HEK293 (cell line): ENCODE measurements around the gene TMOD1.

Experiments used
- CTCF ChIA-PET: fragments of 350-600 bp; formaldehyde crosslinking; extraction: SDS; loops from one replicate; lab custom pipeline; 2021; ENCODE audit warnings: antibody characterized with exemption; lab: Yijun Ruan, JAX
- POLR2A ChIA-PET: fragments of 300-600 bp; formaldehyde crosslinking; extraction: SDS; loops from one replicate; lab custom pipeline; 2020; ENCODE audit warnings: antibody characterized with exemption, inconsistent platforms; lab: Yijun Ruan, JAX
- H3K27ac ChIP-seq: fragments of 200-500 bp; sonication (Bioruptor generic); 2 replicates; pipeline ENCODE4 v1.5.1; 2014; ENCODE audit warnings: low read depth, low read length, control low read depth, inconsistent platforms; ENCODE audit errors: extremely low read depth
- H3K36me3 ChIP-seq, 2 experiments: fragments of 200-500 bp in 1 of 2; sonication (Bioruptor generic) in 1 of 2; 1 replicate in 1 of 2; 2 replicates in 1 of 2; pipeline ENCODE4 v1.5.1; 2014 to 2017; ENCODE audit warnings: inconsistent platforms in 2 of 2, low read length in 2 of 2; ENCODE audit not compliant: control insufficient read depth in 2 of 2, insufficient read depth in 1 of 2
- H3K4me1 ChIP-seq: fragments of 200-500 bp; sonication (Bioruptor generic); 2 replicates; pipeline ENCODE4 v1.5.1; 2014; ENCODE audit warnings: mild to moderate bottlenecking, low read length, inconsistent platforms; ENCODE audit not compliant: control insufficient read depth, insufficient read depth
- H3K4me3 ChIP-seq: 2 replicates; pipeline ENCODE4 v1.5.1; 2011; ENCODE audit warnings: low read depth, mild to moderate bottlenecking, control low read depth, low read length, moderate library complexity
- H3K9me3 ChIP-seq: fragments of 200-500 bp; sonication (Bioruptor generic); 2 replicates; pipeline ENCODE4 v1.5.1; 2014; ENCODE audit warnings: low read depth, low read length, inconsistent platforms; ENCODE audit not compliant: control insufficient read depth, insufficient read depth
- BCL11A ChIP-seq: fragments of 450-650 bp; formaldehyde crosslinking; IDR thresholded peaks from 2 replicates; pipeline ENCODE4 v1.5.1; 2016; ENCODE audit warnings: low read depth, missing biosample characterization, missing genetic modification characterization
- BCL11B ChIP-seq: fragments of 450-650 bp; formaldehyde crosslinking; IDR thresholded peaks from 2 replicates; pipeline ENCODE4 v1.5.1; 2016; ENCODE audit warnings: low read depth, missing biosample characterization, missing genetic modification characterization
- GLIS1 ChIP-seq: fragments of 450-650 bp; formaldehyde crosslinking; IDR thresholded peaks from 2 replicates; pipeline ENCODE4 v1.5.1; 2016; ENCODE audit warnings: missing biosample characterization, missing genetic modification characterization
- INSM2 ChIP-seq: fragments of 450-650 bp; formaldehyde crosslinking; IDR thresholded peaks from 2 replicates; pipeline ENCODE4 v1.5.1; 2016; ENCODE audit warnings: missing biosample characterization, missing genetic modification characterization
- SCRT2 ChIP-seq: fragments of 450-650 bp; formaldehyde crosslinking; IDR thresholded peaks from 2 replicates; pipeline ENCODE4 v1.5.1; 2016; ENCODE audit warnings: missing biosample characterization, missing genetic modification characterization
- ZFHX2 ChIP-seq: fragments of 450-650 bp; formaldehyde crosslinking; conservative IDR thresholded peaks from 2 replicates; pipeline ENCODE4 v1.5.1; 2016; ENCODE audit warnings: missing biosample characterization, missing genetic modification characterization
- ZFP3 ChIP-seq: fragments of 450-650 bp; formaldehyde crosslinking; IDR thresholded peaks from 2 replicates; pipeline ENCODE4 v1.5.1; 2016; ENCODE audit warnings: low read depth, missing biosample characterization, missing genetic modification characterization
- ZNF174 ChIP-seq: fragments of 450-650 bp; formaldehyde crosslinking; IDR thresholded peaks from 2 replicates; pipeline ENCODE4 v1.5.0; 2017; ENCODE audit warnings: missing biosample characterization, mild to moderate bottlenecking, missing genetic modification characterization
- ZNF544 ChIP-seq: fragments of 450-650 bp; formaldehyde crosslinking; IDR thresholded peaks from 2 replicates; pipeline ENCODE4 v1.5.0; 2017; ENCODE audit warnings: missing biosample characterization, missing genetic modification characterization
- ZNF548 ChIP-seq: fragments of 450-650 bp; formaldehyde crosslinking; IDR thresholded peaks from 2 replicates; pipeline ENCODE4 v1.5.1; 2016; ENCODE audit warnings: missing biosample characterization, missing genetic modification characterization
- ZNF830 ChIP-seq: fragments of 450-650 bp; IDR thresholded peaks from 2 replicates; pipeline ENCODE4 v1.5.0; 2018; ENCODE audit warnings: missing biosample characterization, missing genetic modification characterization, low read depth, mild to moderate bottlenecking, moderate library complexity
- ZNF843 ChIP-seq: fragments of 450-650 bp; formaldehyde crosslinking; IDR thresholded peaks from 2 replicates; pipeline ENCODE4 v1.5.1; 2016; ENCODE audit warnings: missing biosample characterization, missing genetic modification characterization
- TF ChIP-seq, protein P1 (sequence below): fragments of 450-650 bp; formaldehyde crosslinking; IDR thresholded peaks from 2 replicates; pipeline ENCODE4 v1.5.1; 2016; ENCODE audit warnings: missing biosample characterization, missing genetic modification characterization
- TF ChIP-seq, protein P2 (sequence below): fragments of 450-650 bp; formaldehyde crosslinking; IDR thresholded peaks from 2 replicates; pipeline ENCODE4 v1.5.1; 2016; ENCODE audit warnings: missing biosample characterization, missing genetic modification characterization
- TF ChIP-seq, protein P3 (sequence below): fragments of 450-650 bp; formaldehyde crosslinking; IDR thresholded peaks from 2 replicates; pipeline ENCODE4 v1.5.1; 2016; ENCODE audit warnings: missing biosample characterization, missing genetic modification characterization, borderline replicate concordance

TMOD1 gene

DNA sequence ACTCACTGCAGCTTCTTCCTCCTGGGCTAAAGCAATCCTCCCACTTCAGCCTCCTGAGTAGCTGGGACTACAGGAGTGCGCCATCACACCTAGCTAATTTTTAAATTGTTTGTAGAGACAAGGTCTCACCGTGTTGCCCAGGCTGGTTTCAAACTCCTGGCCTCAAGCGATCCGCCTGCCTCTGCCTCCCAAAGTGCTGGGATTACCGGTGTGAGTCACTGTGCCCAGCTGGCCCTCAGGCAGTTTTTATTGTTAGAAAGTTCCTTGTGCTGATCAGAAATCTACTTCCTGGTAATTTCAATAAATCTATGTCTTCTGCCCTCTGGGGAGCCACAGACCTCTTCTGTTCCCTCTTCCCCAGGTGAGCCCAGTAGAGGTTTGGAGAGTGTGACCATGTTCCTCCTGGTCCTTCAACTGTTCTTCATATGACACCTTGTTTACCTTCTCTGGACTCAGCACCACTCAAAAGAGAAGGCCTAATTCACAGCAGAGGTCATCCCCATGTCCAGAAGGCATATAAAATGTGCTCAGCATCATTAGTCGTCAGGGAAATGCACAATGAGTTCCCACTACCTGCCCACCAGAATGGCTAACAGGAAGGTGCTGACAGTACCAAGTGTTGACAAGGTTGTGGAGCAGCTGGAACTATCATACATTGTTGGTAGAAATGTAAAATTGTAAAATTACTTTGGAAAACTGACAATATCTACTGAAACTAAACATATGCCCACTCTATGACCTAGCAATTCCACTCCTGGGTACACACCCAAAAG is 10.4 kb downstream of the TMOD1 start (continued):
- TF ChIP-seq, protein P1, sequence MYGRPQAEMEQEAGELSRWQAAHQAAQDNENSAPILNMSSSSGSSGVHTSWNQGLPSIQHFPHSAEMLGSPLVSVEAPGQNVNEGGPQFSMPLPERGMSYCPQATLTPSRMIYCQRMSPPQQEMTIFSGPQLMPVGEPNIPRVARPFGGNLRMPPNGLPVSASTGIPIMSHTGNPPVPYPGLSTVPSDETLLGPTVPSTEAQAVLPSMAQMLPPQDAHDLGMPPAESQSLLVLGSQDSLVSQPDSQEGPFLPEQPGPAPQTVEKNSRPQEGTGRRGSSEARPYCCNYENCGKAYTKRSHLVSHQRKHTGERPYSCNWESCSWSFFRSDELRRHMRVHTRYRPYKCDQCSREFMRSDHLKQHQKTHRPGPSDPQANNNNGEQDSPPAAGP (tag by site-specific recombination), result no peak
- TF ChIP-seq INSM2 (tag by site-specific recombination) (no peak), ZNF843 (tag by site-specific recombination) (no peak), ZNF544 (no peak)

DNA sequence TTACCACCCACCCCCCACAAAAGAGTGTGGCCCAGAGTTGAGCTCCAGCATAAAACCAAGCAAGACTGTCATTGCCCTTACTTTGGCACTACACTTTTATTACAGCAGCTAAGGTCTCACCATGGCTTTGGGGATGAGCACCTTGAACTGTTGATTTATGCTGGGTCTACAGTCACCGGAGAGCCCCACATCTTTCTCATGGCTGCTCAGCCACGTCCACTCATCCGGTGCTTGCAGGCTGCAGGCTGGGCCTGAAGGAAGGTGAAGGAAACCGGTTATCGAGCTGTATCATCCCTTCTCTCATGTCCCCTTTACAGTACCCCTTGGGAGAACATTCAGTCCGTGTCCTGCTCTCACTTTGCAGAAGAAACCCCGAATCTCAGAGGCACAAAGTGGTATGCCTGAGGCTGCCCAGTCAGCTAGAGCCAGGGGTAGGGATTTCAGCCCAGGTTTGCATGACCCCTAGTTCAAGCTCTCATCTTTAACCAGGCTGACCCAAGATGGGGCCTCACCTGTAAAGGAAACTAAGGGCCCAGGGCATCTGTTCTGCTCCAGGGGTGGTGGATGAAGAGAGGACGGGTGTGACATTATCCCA is 11.6 kb downstream of the TMOD1 start:
- ChIA-PET CTCF (no interaction called here), POLR2A (no interaction called here)
- TF ChIP-seq SCRT2 (tag by site-specific recombination) (no peak), BCL11B (tag by site-specific recombination) (no peak), ZNF548 (tag by site-specific recombination) (no peak), ZFHX2 (tag by site-specific recombination) (no peak), ZNF843 (tag by site-specific recombination) (no peak), GLIS1 (tag by site-specific recombination) (no peak), BCL11A (no peak), ZNF830 (no peak), ZFP3 (tag by site-specific recombination) (no peak), ZNF174 (tag by site-specific recombination) (no peak)
- TF ChIP-seq, protein P2, sequence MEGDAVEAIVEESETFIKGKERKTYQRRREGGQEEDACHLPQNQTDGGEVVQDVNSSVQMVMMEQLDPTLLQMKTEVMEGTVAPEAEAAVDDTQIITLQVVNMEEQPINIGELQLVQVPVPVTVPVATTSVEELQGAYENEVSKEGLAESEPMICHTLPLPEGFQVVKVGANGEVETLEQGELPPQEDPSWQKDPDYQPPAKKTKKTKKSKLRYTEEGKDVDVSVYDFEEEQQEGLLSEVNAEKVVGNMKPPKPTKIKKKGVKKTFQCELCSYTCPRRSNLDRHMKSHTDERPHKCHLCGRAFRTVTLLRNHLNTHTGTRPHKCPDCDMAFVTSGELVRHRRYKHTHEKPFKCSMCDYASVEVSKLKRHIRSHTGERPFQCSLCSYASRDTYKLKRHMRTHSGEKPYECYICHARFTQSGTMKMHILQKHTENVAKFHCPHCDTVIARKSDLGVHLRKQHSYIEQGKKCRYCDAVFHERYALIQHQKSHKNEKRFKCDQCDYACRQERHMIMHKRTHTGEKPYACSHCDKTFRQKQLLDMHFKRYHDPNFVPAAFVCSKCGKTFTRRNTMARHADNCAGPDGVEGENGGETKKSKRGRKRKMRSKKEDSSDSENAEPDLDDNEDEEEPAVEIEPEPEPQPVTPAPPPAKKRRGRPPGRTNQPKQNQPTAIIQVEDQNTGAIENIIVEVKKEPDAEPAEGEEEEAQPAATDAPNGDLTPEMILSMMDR (tag by site-specific recombination), result no peak
- TF ChIP-seq, protein P3, sequence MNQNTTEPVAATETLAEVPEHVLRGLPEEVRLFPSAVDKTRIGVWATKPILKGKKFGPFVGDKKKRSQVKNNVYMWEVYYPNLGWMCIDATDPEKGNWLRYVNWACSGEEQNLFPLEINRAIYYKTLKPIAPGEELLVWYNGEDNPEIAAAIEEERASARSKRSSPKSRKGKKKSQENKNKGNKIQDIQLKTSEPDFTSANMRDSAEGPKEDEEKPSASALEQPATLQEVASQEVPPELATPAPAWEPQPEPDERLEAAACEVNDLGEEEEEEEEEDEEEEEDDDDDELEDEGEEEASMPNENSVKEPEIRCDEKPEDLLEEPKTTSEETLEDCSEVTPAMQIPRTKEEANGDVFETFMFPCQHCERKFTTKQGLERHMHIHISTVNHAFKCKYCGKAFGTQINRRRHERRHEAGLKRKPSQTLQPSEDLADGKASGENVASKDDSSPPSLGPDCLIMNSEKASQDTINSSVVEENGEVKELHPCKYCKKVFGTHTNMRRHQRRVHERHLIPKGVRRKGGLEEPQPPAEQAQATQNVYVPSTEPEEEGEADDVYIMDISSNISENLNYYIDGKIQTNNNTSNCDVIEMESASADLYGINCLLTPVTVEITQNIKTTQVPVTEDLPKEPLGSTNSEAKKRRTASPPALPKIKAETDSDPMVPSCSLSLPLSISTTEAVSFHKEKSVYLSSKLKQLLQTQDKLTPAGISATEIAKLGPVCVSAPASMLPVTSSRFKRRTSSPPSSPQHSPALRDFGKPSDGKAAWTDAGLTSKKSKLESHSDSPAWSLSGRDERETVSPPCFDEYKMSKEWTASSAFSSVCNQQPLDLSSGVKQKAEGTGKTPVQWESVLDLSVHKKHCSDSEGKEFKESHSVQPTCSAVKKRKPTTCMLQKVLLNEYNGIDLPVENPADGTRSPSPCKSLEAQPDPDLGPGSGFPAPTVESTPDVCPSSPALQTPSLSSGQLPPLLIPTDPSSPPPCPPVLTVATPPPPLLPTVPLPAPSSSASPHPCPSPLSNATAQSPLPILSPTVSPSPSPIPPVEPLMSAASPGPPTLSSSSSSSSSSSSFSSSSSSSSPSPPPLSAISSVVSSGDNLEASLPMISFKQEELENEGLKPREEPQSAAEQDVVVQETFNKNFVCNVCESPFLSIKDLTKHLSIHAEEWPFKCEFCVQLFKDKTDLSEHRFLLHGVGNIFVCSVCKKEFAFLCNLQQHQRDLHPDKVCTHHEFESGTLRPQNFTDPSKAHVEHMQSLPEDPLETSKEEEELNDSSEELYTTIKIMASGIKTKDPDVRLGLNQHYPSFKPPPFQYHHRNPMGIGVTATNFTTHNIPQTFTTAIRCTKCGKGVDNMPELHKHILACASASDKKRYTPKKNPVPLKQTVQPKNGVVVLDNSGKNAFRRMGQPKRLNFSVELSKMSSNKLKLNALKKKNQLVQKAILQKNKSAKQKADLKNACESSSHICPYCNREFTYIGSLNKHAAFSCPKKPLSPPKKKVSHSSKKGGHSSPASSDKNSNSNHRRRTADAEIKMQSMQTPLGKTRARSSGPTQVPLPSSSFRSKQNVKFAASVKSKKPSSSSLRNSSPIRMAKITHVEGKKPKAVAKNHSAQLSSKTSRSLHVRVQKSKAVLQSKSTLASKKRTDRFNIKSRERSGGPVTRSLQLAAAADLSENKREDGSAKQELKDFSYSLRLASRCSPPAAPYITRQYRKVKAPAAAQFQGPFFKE, result no peak
- Histone ChIP-seq H3K9me3 (no peaks in the 10 kb centered on the region), H3K4me1 (no peaks in the 10 kb centered on the region; the same call in 1 of the 2 replicates), H3K27ac (no peak overlapping the region), H3K4me3 (no peak overlapping the region), H3K36me3 (peaks cover 0 to 4% of the 10 kb centered on the region in 2 experiments; a peak in 1 of 3 replicates)
